ENCODE results near the gene AIG1. TPM values are rescaled to one million over a fixed set of nuclear protein-coding genes. Genes with fewer than 3 reads are reported as not detected.
"Not testable (repeated sequence)": the region's sequence is repeated elsewhere in the genome, so short reads cannot be mapped to it uniquely, and the experiment has no call there.

Gene AIG1
- total RNA-seq, 2 donors from 2014 or later: 15.6 to 27.0 TPM

- intact Hi-C loops (cut with DNase I, micrococcal nuclease): no loop called here
- DNase-seq (no peak), ATAC-seq (no peak)
Observed at GRCh38 chr6:143112837-143113236, 52.1 kb downstream of the AIG1 start.

- DNase-seq (no peak), ATAC-seq (peak; percentile 69)
- intact Hi-C loops (cut with DNase I, micrococcal nuclease): no loop called here
Observed at GRCh38 chr6:143115728-143116127, 55.0 kb downstream of the AIG1 start.

GRCh38 chr6:143117108-143117507, 56.4 kb downstream of the AIG1 start:
- intact Hi-C loops (cut with DNase I, micrococcal nuclease): no loop called here
- ATAC-seq (no peak), DNase-seq (no peak)

- intact Hi-C loops (cut with DNase I, micrococcal nuclease): no loop called here
- ATAC-seq (peak; percentile 85), DNase-seq (no peak)
Observed at GRCh38 chr6:143119260-143119659, 58.6 kb downstream of the AIG1 start.

- ATAC-seq (no peak), DNase-seq (no peak)
- intact Hi-C loops (cut with DNase I, micrococcal nuclease): no loop called here
Observed at GRCh38 chr6:143123081-143123480, 62.4 kb downstream of the AIG1 start.

GRCh38 chr6:143123941-143124340, 63.3 kb downstream of the AIG1 start:
- ATAC-seq (no peak), DNase-seq (no peak)
- intact Hi-C loops (cut with DNase I, micrococcal nuclease): no loop called here

GRCh38 chr6:143125455-143125854, 64.8 kb downstream of the AIG1 start:
- ATAC-seq (no peak), DNase-seq (no peak)
- intact Hi-C loops (cut with DNase I, micrococcal nuclease): no loop called here

GRCh38 chr6:143125864-143126573, 65.3 kb downstream of the AIG1 start:
- DNase-seq (no peak), ATAC-seq (no peak)
- intact Hi-C loops (cut with DNase I, micrococcal nuclease): no loop called here

GRCh38 chr6:143126574-143126941, 65.9 kb downstream of the AIG1 start:
- ATAC-seq (no peak), DNase-seq (no peak)
- intact Hi-C loops (cut with DNase I, micrococcal nuclease): no loop called here

- DNase-seq (no peak), ATAC-seq (no peak)
- intact Hi-C loops (cut with DNase I, micrococcal nuclease): no loop called here
Observed at GRCh38 chr6:143127941-143128680, 67.4 kb downstream of the AIG1 start.

GRCh38 chr6:143128681-143129015, 68.0 kb downstream of the AIG1 start:
- no peak for DNase-seq
- intact Hi-C loops (cut with DNase I, micrococcal nuclease): no loop called here
- no peak for ATAC-seq

GRCh38 chr6:143130928-143131327, 70.2 kb downstream of the AIG1 start:
- intact Hi-C loops (cut with DNase I, micrococcal nuclease): no loop called here

GRCh38 chr6:143135325-143135724, 74.6 kb downstream of the AIG1 start:
- ATAC-seq: no peak
- intact Hi-C loops (cut with DNase I, micrococcal nuclease): no loop called here
- DNase-seq: no peak

More at GRCh38 chr6:143130928-143131327, 70.2 kb downstream of the AIG1 start:
- DNase-seq: no peak
- no peak for ATAC-seq

- DNase-seq: no peak
- intact Hi-C loops (cut with DNase I, micrococcal nuclease): no loop called here
- no peak for ATAC-seq
Observed at GRCh38 chr6:143135797-143136561, 75.3 kb downstream of the AIG1 start.

- intact Hi-C loops (cut with DNase I, micrococcal nuclease): no loop called here
Observed at GRCh38 chr6:143136647-143137046, 76.0 kb downstream of the AIG1 start.

GRCh38 chr6:143139239-143139784, 78.6 kb downstream of the AIG1 start:
- DNase-seq: no peak
- intact Hi-C loops (cut with DNase I, micrococcal nuclease): no loop called here
- ATAC-seq: no peak

More at GRCh38 chr6:143136647-143137046, 76.0 kb downstream of the AIG1 start:
- no peak for ATAC-seq
- DNase-seq: no peak

- ATAC-seq; intact Hi-C loops (cut with DNase I, micrococcal nuclease); DNase-seq: not testable (repeated sequence)
Observed at GRCh38 chr6:143139884-143140283, 79.2 kb downstream of the AIG1 start.

GRCh38 chr6:143140767-143141166, 80.1 kb downstream of the AIG1 start:
- intact Hi-C loops (cut with DNase I, micrococcal nuclease): no loop called here

GRCh38 chr6:143141442-143141841, 80.8 kb downstream of the AIG1 start:
- ATAC-seq (no peak), DNase-seq (no peak)
- intact Hi-C loops (cut with DNase I, micrococcal nuclease): no loop called here

More at GRCh38 chr6:143140767-143141166, 80.1 kb downstream of the AIG1 start:
- no peak for ATAC-seq
- no peak for DNase-seq
